ENCODE results near the gene SORBS2.

The SORBS2 gene

DNA sequence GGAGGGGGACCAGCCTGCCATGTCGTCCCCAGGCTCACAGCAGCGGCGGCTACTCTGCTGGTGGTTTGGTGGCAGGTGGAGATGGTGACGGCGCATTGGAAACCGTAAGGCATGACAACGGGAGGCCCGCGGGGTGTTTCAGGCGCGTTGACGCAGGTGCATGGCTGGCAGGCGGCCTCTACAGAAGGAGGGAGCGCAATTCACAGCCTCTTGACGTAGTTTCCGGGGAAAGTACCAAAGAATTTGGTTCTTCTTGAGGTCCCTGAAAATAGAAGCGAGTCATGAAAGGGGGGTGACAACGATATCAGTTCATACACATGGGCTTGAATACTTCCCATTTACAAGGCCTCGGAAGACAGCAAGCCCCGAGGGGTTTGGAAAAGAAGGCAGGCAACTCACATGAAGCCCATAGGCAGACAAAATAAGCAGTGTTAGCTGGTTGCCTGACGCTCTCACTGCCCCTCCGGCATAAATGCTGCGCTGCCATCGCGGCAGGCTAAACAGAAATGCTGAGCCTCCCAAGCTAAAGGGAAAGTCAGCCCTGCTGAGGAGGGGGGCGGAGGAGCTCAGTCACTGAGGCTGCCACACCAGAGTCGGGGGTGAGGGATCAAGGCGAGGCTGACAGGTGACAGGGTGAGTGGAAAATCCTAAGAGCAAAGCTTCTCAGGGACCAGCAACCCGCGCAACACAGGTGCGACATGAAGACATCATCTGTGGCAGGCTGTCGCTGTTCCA lies 224.4 kb downstream of the SORBS2 start:
- ATAC-seq, result no peak

DNA sequence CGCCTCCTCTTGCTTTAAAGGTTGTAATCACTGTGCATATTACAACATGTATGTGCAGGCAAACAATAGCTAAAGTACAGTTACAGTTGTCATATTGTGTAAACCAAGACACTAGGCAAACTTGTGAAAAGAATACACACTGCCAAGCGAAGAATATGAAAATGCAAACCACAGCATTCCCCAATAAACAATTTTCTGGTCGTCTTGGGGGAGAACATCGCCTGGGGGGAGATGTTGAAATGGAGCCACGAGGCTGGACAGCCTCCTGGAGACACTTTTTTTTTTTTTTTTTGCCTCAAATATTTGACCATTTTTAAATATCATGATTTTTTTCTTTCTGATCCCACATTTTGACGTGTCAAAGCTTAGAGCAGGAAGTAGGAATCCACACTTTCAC lies 225.0 kb downstream of the SORBS2 start:
- no peak for ATAC-seq
- TF ChIP-seq ZNF8 (CRISPR knock-in tag; IDR thresholded peaks at IDR 0.05) (no peak), SNAI2 (CRISPR knock-in tag; IDR thresholded peaks at IDR 0.05) (no peak)

More for the DNA sequence above, 224.4 kb downstream of the SORBS2 start:
- TF ChIP-seq ZC3H10 (CRISPR knock-in tag; IDR thresholded peaks at IDR 0.05) (no peak), TOX (CRISPR knock-in tag; IDR thresholded peaks at IDR 0.05; ENCODE audit: borderline replicate concordance) (no peak), ARNTL (CRISPR knock-in tag; IDR thresholded peaks at IDR 0.05; ENCODE audit: borderline replicate concordance, low read depth) (no peak), ZNF70 (CRISPR knock-in tag; IDR thresholded peaks at IDR 0.05) (no peak), ISL1 (CRISPR knock-in tag; IDR thresholded peaks at IDR 0.05) (no peak), TCF4 (CRISPR knock-in tag; IDR thresholded peaks at IDR 0.05; ENCODE audit: borderline replicate concordance) (no peak)
- TF ChIP-seq, protein P1, sequence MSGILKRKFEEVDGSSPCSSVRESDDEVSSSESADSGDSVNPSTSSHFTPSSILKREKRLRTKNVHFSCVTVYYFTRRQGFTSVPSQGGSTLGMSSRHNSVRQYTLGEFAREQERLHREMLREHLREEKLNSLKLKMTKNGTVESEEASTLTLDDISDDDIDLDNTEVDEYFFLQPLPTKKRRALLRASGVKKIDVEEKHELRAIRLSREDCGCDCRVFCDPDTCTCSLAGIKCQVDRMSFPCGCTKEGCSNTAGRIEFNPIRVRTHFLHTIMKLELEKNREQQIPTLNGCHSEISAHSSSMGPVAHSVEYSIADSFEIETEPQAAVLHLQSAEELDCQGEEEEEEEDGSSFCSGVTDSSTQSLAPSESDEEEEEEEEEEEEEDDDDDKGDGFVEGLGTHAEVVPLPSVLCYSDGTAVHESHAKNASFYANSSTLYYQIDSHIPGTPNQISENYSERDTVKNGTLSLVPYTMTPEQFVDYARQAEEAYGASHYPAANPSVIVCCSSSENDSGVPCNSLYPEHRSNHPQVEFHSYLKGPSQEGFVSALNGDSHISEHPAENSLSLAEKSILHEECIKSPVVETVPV (CRISPR knock-in tag; IDR thresholded peaks at IDR 0.05), result no peak
- TF ChIP-seq, protein P2, sequence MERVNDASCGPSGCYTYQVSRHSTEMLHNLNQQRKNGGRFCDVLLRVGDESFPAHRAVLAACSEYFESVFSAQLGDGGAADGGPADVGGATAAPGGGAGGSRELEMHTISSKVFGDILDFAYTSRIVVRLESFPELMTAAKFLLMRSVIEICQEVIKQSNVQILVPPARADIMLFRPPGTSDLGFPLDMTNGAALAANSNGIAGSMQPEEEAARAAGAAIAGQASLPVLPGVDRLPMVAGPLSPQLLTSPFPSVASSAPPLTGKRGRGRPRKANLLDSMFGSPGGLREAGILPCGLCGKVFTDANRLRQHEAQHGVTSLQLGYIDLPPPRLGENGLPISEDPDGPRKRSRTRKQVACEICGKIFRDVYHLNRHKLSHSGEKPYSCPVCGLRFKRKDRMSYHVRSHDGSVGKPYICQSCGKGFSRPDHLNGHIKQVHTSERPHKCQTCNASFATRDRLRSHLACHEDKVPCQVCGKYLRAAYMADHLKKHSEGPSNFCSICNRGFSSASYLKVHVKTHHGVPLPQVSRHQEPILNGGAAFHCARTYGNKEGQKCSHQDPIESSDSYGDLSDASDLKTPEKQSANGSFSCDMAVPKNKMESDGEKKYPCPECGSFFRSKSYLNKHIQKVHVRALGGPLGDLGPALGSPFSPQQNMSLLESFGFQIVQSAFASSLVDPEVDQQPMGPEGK (CRISPR knock-in tag; IDR thresholded peaks at IDR 0.05; ENCODE audit: borderline replicate concordance), result no peak

DNA sequence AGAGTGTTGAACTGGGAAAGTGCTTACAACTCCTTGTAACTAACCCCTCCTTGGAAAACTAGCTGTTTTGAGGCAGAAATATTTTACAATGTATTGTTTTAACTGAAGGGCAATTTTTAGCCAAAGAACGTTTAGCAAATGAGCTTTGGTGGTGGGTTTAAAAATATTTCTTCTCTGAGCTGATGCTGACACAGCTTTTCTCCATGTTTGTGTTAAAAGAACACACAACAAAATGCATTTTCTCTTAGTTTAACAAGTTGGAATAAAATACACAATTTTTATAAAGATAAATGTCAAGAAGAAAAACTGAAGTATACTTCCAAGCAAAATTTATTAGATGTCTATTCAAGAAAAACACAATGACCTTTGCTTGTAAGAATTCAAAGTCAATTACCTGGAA lies 226.8 kb downstream of the SORBS2 start:
- ATAC-seq, result no peak

DNA sequence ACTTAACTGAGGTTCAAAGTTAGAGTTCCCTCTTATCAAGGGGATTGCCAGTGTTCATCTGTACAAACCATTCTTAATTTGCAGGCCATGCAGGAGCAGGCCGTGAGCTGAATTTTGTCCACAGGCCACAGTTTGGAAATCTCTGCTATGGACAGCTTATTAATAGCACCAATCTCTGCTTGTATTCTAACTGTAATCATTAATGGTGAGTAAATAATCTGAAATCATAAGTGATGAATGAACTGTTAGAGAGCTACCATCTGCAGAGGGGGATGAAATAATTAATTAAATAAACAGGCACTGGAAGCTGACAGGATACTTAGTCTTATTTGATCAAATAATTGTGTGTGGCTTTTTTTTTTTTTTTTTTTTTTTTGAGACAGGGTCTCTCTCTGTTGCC lies 228.2 kb downstream of the SORBS2 start:
- TF ChIP-seq GLIS3 (CRISPR knock-in tag; IDR thresholded peaks at IDR 0.05), result no peak

More for the DNA sequence above, 226.8 kb downstream of the SORBS2 start:
- TF ChIP-seq ZC3H10 (CRISPR knock-in tag; IDR thresholded peaks at IDR 0.05), result no peak
- TF ChIP-seq ESRRG (CRISPR knock-in tag; IDR thresholded peaks at IDR 0.05), result no peak
- no peak for TF ChIP-seq ZFP3 (CRISPR knock-in tag; IDR thresholded peaks at IDR 0.05)
- TF ChIP-seq TCF4 (CRISPR knock-in tag; IDR thresholded peaks at IDR 0.05; ENCODE audit: borderline replicate concordance), result no peak
- TF ChIP-seq, protein P3, sequence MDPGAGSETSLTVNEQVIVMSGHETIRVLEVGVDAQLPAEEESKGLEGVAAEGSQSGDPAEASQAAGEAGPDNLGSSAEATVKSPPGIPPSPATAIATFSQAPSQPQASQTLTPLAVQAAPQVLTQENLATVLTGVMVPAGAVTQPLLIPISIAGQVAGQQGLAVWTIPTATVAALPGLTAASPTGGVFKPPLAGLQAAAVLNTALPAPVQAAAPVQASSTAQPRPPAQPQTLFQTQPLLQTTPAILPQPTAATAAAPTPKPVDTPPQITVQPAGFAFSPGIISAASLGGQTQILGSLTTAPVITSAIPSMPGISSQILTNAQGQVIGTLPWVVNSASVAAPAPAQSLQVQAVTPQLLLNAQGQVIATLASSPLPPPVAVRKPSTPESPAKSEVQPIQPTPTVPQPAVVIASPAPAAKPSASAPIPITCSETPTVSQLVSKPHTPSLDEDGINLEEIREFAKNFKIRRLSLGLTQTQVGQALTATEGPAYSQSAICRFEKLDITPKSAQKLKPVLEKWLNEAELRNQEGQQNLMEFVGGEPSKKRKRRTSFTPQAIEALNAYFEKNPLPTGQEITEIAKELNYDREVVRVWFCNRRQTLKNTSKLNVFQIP (CRISPR knock-in tag; IDR thresholded peaks at IDR 0.05; ENCODE audit: borderline replicate concordance, low read depth), result no peak
- TF ChIP-seq ZFP30 (CRISPR knock-in tag; IDR thresholded peaks at IDR 0.05), result no peak
- TF ChIP-seq, protein P4, sequence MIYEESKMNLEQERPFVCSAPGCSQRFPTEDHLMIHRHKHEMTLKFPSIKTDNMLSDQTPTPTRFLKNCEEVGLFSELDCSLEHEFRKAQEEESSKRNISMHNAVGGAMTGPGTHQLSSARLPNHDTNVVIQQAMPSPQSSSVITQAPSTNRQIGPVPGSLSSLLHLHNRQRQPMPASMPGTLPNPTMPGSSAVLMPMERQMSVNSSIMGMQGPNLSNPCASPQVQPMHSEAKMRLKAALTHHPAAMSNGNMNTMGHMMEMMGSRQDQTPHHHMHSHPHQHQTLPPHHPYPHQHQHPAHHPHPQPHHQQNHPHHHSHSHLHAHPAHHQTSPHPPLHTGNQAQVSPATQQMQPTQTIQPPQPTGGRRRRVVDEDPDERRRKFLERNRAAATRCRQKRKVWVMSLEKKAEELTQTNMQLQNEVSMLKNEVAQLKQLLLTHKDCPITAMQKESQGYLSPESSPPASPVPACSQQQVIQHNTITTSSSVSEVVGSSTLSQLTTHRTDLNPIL (CRISPR knock-in tag; IDR thresholded peaks at IDR 0.05; ENCODE audit: low read depth), result no peak
- TF ChIP-seq RARB (CRISPR knock-in tag; IDR thresholded peaks at IDR 0.05), result no peak
- no peak for TF ChIP-seq OSR1 (CRISPR knock-in tag; IDR thresholded peaks at IDR 0.05)
- TF ChIP-seq, protein P1 (CRISPR knock-in tag; IDR thresholded peaks at IDR 0.05), result no peak

More for the DNA sequence above, 228.2 kb downstream of the SORBS2 start:
- ATAC-seq, result no peak

Data from SK-N-SH treated with all-trans-retinoic acid at 6 μM for 48 hours (cell line).